Mammary epithelial cell (primary cell): Measurements from ENCODE around the gene MUC6.

Source experiments
- EZH2 ChIP-seq: IDR thresholded peaks from 2 replicates; pipeline ENCODE4 v1.6.1; 2012; ENCODE audit warnings: low read length, inconsistent platforms, borderline replicate concordance
- TF ChIP-seq, protein P1 (sequence below), 2 donors: IDR thresholded peaks in 1 of 2; conservative IDR thresholded peaks in 1 of 2; 2 replicates each; pipeline ENCODE4 v1.5.1; 2011 to 2012; ENCODE audit warnings: inconsistent platforms in 2 of 2, low read length in 2 of 2, mild to moderate bottlenecking in 2 of 2, control low read depth in 1 of 2, low read depth in 1 of 2; ENCODE audit not compliant: insufficient read depth in 1 of 2; ENCODE audit errors: extremely low read depth in 1 of 2

DNA sequence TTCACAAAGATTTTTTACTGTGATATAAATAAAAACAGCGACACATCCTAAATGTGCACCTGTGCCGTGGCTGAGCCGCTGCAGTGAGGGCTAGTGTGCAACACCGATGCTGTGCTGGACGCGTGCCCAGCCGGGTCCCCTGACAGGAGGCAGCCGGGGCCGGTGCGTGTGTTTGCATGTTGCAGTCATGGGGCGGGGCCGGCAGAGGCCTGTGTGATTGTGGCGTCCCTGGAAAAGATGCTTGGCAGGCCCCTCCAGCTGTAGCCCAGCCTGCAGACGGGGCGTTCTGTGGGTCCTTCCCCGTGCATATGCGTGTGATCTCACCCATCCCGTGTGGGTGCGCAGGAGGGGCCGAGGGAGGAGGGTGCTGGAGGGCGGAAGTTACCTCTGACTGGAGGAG, 30.6 kb downstream of the MUC6 start:
- TF ChIP-seq, protein P1, sequence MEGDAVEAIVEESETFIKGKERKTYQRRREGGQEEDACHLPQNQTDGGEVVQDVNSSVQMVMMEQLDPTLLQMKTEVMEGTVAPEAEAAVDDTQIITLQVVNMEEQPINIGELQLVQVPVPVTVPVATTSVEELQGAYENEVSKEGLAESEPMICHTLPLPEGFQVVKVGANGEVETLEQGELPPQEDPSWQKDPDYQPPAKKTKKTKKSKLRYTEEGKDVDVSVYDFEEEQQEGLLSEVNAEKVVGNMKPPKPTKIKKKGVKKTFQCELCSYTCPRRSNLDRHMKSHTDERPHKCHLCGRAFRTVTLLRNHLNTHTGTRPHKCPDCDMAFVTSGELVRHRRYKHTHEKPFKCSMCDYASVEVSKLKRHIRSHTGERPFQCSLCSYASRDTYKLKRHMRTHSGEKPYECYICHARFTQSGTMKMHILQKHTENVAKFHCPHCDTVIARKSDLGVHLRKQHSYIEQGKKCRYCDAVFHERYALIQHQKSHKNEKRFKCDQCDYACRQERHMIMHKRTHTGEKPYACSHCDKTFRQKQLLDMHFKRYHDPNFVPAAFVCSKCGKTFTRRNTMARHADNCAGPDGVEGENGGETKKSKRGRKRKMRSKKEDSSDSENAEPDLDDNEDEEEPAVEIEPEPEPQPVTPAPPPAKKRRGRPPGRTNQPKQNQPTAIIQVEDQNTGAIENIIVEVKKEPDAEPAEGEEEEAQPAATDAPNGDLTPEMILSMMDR (conservative IDR thresholded peaks at IDR 0.05 in 1 of 2, IDR thresholded peaks at IDR 0.05 in 1 of 2; ENCODE audit: extremely low read depth in 1 of 2, insufficient read depth in 1 of 2, low read depth in 1 of 2, low read length in 2 of 2): no peak
- TF ChIP-seq EZH2: no peak
